A549 treated with DMSO at 1 μM for 4 hours (cell line): Measurements from ENCODE around the gene ACTR2. TPM values are rescaled to one million over a fixed set of nuclear protein-coding genes. Genes with fewer than 3 reads are reported as not detected.

Experiments used
- total RNA-seq: library from RNA; stranded (reverse); fragments of 200-300 nt; extraction: Qiagen RNA extraction; gene quantifications from 5 replicates; pipeline ENCODE4 v1.2.3, GENCODE V29; 2022; ENCODE audit warnings: low read depth

The ACTR2 gene
- 151 to 199 TPM (median 174 TPM) in 5 replicates for total RNA-seq

GRCh38 chr2:65227456-65228262, at the start of gene ACTR2:
Gene ACTR2, plus strand, starts transcription at chr2:65227831. Its CDS starts 79 bp downstream, at chr2:65227910.

Other genes with a start within 250 kb of the ACTR2 start
- 10.9 to 12.4 TPM (median 11.9 TPM) in 5 replicates for gene SLC1A4, start 238.4 kb upstream of the ACTR2 start, total RNA-seq
- gene CEP68, start 171.4 kb upstream of the ACTR2 start, total RNA-seq: 8.0 to 11.2 TPM (median 10.7 TPM) in 5 replicates
- 192 to 259 TPM (median 243 TPM) in 5 replicates for gene RAB1A, start 97.7 kb upstream of the ACTR2 start, total RNA-seq
- 28.5 to 37.7 TPM (median 34.3 TPM) in 5 replicates for gene SPRED2, start 204.8 kb downstream of the ACTR2 start, total RNA-seq